ENCODE measurements around the gene CHD6.

- TF ChIP-seq CTCF (conservative IDR thresholded peaks at IDR 0.05; ENCODE audit: low read depth in 2 of 2): peak; percentile 16 to 35; a peak in 1 of 4 replicates
- no peak for TF ChIP-seq POLR2AphosphoS5 (IDR thresholded peaks at IDR 0.05; ENCODE audit: low read depth)
- TF ChIP-seq EZH2 (IDR thresholded peaks at IDR 0.05; ENCODE audit: low read depth, unreplicated experiment): no peak
- TF ChIP-seq EZH2phosphoT487 (IDR thresholded peaks at IDR 0.05; ENCODE audit: unreplicated experiment): no peak
- no peak for TF ChIP-seq JUNB (IDR thresholded peaks at IDR 0.05; ENCODE audit: unreplicated experiment)
- TF ChIP-seq ZNF114 (CRISPR knock-in tag; IDR thresholded peaks at IDR 0.05): no peak
- TF ChIP-seq CREB1 (CRISPR knock-in tag; IDR thresholded peaks at IDR 0.05; ENCODE audit: low read depth): no peak
- TF ChIP-seq NANOG (IDR thresholded peaks at IDR 0.05; ENCODE audit: borderline replicate concordance): no peak
These were observed 14.2 kb downstream of the CHD6 start for GRCh38 chr20:41604002-41604401.
